Chondrocyte (in vitro differentiated cells): ENCODE measurements around the gene IFITM2. TPM values are rescaled to one million over a fixed set of nuclear protein-coding genes. Genes with fewer than 3 reads are reported as not detected.

Experiments used
- DNase-seq: peaks from one replicate; pipeline ENCODE4 v3.0.0; 2021; ENCODE audit warnings: mixed read lengths, low spot score
- H3K27ac Mint-ChIP-seq: one replicate; pipeline ENCODE4 v1.8.0; 2021; ENCODE audit warnings: mild to moderate bottlenecking, moderate library complexity, mixed read lengths; ENCODE audit not compliant: unreplicated experiment
- H3K27me3 Mint-ChIP-seq: 2 replicates; pipeline ENCODE4 v1.8.0; 2021; ENCODE audit warnings: low read depth, mixed read lengths
- H3K36me3 Mint-ChIP-seq: 2 replicates; pipeline ENCODE4 v1.8.0; 2021; ENCODE audit warnings: low read depth, mixed read lengths
- H3K4me1 Mint-ChIP-seq: 2 replicates; pipeline ENCODE4 v1.8.0; 2021; ENCODE audit warnings: low read depth, mild to moderate bottlenecking, mixed read lengths
- H3K4me3 Mint-ChIP-seq: one replicate; pipeline ENCODE4 v1.8.0; 2021; ENCODE audit warnings: mild to moderate bottlenecking, moderate library complexity, mixed read lengths; ENCODE audit not compliant: unreplicated experiment
- H3K9me3 Mint-ChIP-seq: 2 replicates; pipeline ENCODE4 v1.8.0; 2021; ENCODE audit warnings: low read depth, mixed read lengths
- CTCF ChIP-seq: fragments of 200-600 bp; sonication (generic); IDR thresholded peaks from 2 replicates; pipeline ENCODE4 v1.5.0; 2021; ENCODE audit warnings: antibody characterized with exemption, mild to moderate bottlenecking, moderate library complexity
- total RNA-seq: library from RNA; stranded (reverse); gene quantifications from 3 replicates; pipeline ENCODE4 v1.2.1, GENCODE V29; 2021

The IFITM2 gene
- total RNA-seq, 1 donor from 2014 or later: 109 TPM

GRCh38 chr11:279966-280705 lies 27.5 kb upstream of the IFITM2 start:
- H3K4me1 Mint-ChIP-seq: no peaks in the 10 kb centered on the region
- no peak overlapping the region for H3K27ac Mint-ChIP-seq
- DNase-seq: peak; percentile 77
- no peak for TF ChIP-seq CTCF
- H3K4me3 Mint-ChIP-seq: no peak overlapping the region
- peaks cover 7% of the 10 kb centered on the region for H3K27me3 Mint-ChIP-seq
- H3K36me3 Mint-ChIP-seq: peaks cover 1% of the 10 kb centered on the region
- H3K9me3 Mint-ChIP-seq: peaks cover 4% of the 10 kb centered on the region

- H3K4me1 Mint-ChIP-seq: no peaks in the 10 kb centered on the region
- DNase-seq: peak; percentile 88
- peaks cover 7% of the 10 kb centered on the region for H3K27me3 Mint-ChIP-seq
- H3K36me3 Mint-ChIP-seq: peaks cover 1% of the 10 kb centered on the region
- H3K9me3 Mint-ChIP-seq: peaks cover 3% of the 10 kb centered on the region
- no peak overlapping the region for H3K27ac Mint-ChIP-seq
- TF ChIP-seq CTCF: no peak
- no peak overlapping the region for H3K4me3 Mint-ChIP-seq
Observed at GRCh38 chr11:280706-281485, 26.7 kb upstream of the IFITM2 start.

GRCh38 chr11:281486-282161 lies 26.0 kb upstream of the IFITM2 start:
- Mint-ChIP-seq H3K4me3 (no peak overlapping the region), H3K9me3 (no peaks in the 10 kb centered on the region), H3K27ac (no peak overlapping the region), H3K27me3 (peaks cover 7% of the 10 kb centered on the region), H3K4me1 (no peaks in the 10 kb centered on the region), H3K36me3 (peaks cover under 1% of the 10 kb centered on the region)
- DNase-seq: peak; percentile 90
- no peak for TF ChIP-seq CTCF

- no peaks in the 10 kb centered on the region for H3K9me3 Mint-ChIP-seq
- peaks cover 7% of the 10 kb centered on the region for H3K27me3 Mint-ChIP-seq
- no peak overlapping the region for H3K27ac Mint-ChIP-seq
- no peak overlapping the region for H3K4me3 Mint-ChIP-seq
- H3K4me1 Mint-ChIP-seq: no peaks in the 10 kb centered on the region
- no peak for TF ChIP-seq CTCF
- no peaks in the 10 kb centered on the region for H3K36me3 Mint-ChIP-seq
- peak; percentile 69 for DNase-seq
Observed at GRCh38 chr11:282171-282570, 25.4 kb upstream of the IFITM2 start.

GRCh38 chr11:282630-283360 lies 24.8 kb upstream of the IFITM2 start:
- H3K4me1 Mint-ChIP-seq: peaks cover under 1% of the 10 kb centered on the region

More at GRCh38 chr11:282630-283360, 24.8 kb upstream of the IFITM2 start:
- no peaks in the 10 kb centered on the region for H3K9me3 Mint-ChIP-seq
- H3K27ac Mint-ChIP-seq: no peak overlapping the region
- DNase-seq: peak; percentile 61
- H3K4me3 Mint-ChIP-seq: no peak overlapping the region
- TF ChIP-seq CTCF: no peak
- peaks cover 5% of the 10 kb centered on the region for H3K27me3 Mint-ChIP-seq
- no peaks in the 10 kb centered on the region for H3K36me3 Mint-ChIP-seq
